ENCODE data around the gene EFNA2. TPM values are rescaled to one million over a fixed set of nuclear protein-coding genes. Genes with fewer than 3 reads are reported as not detected.

The EFNA2 gene
- total RNA-seq, 2 experiments from 2014 or later, result not detected

- Mint-ChIP-seq H3K36me3 (ENCODE audit: low read depth) (no peaks in the 10 kb centered on the region), H3K4me3 (no peak overlapping the region), H3K27ac (no peak overlapping the region), H3K27me3 (peaks cover 12% of the 10 kb centered on the region), H3K4me1 (ENCODE audit: low read depth) (no peaks in the 10 kb centered on the region), H3K9me3 (no peaks in the 10 kb centered on the region)
- no peaks in the 10 kb centered on the region for H3K36me3 ChIP-seq (ENCODE audit: insufficient read depth, low read length)
- ChIA-PET CTCF (no interaction called here), POLR2A (no interaction called here)
- peaks cover 0 to 26% of the 10 kb centered on the region in 2 experiments for H3K9me3 ChIP-seq (ENCODE audit: control insufficient read depth in 1 of 2, insufficient read depth in 1 of 2, low read length in 2 of 2)
- H3K27ac ChIP-seq (ENCODE audit: low read depth in 1 of 2, low read length in 2 of 2), result no peak overlapping the region
- intact Hi-C loops (cut with DNase I, micrococcal nuclease), result no loop called here
- H3K27me3 ChIP-seq (ENCODE audit: control insufficient read depth in 1 of 2, insufficient read depth in 2 of 2, low read length in 2 of 2), result peaks cover 23 to 28% of the 10 kb centered on the region in 2 experiments
- ATAC-seq (ENCODE audit: poor library complexity), result no peak
- H3K4me3 ChIP-seq (ENCODE audit: low read length), result no peak overlapping the region
- TF ChIP-seq CTCF (IDR thresholded peaks at IDR 0.05), result no peak
- DNase-seq, result peak in 1 of 14 experiments; percentile 27
- peaks cover 13% of the 10 kb centered on the region for H3K4me1 ChIP-seq (ENCODE audit: insufficient read depth, low read length)
Observed at GRCh38 chr19:1312767-1313694, 27.4 kb downstream of the EFNA2 start.

DNA sequence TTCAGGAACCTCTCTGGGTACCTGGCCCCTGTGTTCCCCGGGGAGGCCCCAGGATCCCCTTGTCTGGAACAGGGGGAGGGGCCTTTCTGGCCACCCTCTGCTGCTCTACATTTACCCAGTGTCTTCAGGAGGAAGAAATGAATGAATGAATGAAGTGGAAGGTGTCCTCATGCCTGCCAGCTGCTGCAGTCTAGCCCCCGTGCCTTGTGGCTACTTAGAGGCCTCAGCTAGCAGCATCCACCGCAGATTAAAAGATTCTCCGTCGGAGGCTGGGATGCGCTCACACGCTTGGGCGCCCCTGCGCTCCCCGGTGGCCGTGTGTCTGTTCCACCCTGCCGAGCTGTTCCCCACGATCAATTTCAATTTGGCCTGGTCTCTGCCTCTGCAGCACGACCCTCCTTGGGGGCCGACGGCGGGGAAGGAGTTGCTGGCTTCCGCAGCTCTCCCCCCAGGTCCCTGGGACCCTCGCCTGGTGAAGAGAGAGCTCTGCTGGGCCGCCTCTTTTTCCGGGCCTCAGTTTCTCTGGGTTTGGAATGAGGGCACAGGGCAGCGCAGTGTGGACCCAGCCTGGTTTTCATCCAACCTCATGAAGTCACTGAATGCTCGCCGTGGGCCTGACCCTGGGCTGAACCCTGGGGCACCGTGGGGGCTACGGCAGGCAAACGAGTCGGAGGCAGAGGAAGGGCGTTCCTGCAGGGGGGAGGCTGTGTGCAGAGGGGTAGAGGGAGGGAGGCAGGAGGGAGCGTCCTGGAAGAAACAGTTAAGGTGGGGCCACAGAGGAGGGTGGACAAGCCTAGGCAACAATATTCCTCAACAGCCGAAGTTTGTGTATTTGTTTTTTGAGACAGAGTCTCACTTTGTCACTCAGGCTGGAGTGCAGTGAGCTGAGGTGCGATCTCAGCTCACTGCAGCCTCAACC lies 28.3 kb downstream of the EFNA2 start:
- intact Hi-C loops (cut with DNase I, micrococcal nuclease), result no loop called here
- H3K4me3 ChIP-seq (ENCODE audit: low read length), result no peak overlapping the region
- peaks cover 0 to 26% of the 10 kb centered on the region in 2 experiments for H3K9me3 ChIP-seq (ENCODE audit: control insufficient read depth in 1 of 2, insufficient read depth in 1 of 2, low read length in 2 of 2)
- H3K36me3 ChIP-seq (ENCODE audit: insufficient read depth, low read length), result no peaks in the 10 kb centered on the region
- Mint-ChIP-seq H3K9me3 (no peaks in the 10 kb centered on the region), H3K27me3 (peaks cover 18% of the 10 kb centered on the region), H3K4me1 (ENCODE audit: low read depth) (no peaks in the 10 kb centered on the region), H3K4me3 (no peak overlapping the region), H3K27ac (no peak overlapping the region), H3K36me3 (ENCODE audit: low read depth) (no peaks in the 10 kb centered on the region)
- POLR2A ChIA-PET, result no interaction called here
- peaks cover 13% of the 10 kb centered on the region for H3K4me1 ChIP-seq (ENCODE audit: insufficient read depth, low read length)
- no peak for ATAC-seq (ENCODE audit: poor library complexity)
- TF ChIP-seq CTCF (IDR thresholded peaks at IDR 0.05), result no peak
- peaks cover 26 to 35% of the 10 kb centered on the region in 2 experiments for H3K27me3 ChIP-seq (ENCODE audit: control insufficient read depth in 1 of 2, insufficient read depth in 2 of 2, low read length in 2 of 2)
- H3K27ac ChIP-seq (ENCODE audit: low read depth in 1 of 2, low read length in 2 of 2), result no peak overlapping the region
- CTCF ChIA-PET, result no interaction called here
- no peak for DNase-seq

GRCh38 chr19:1315470-1316166 lies 29.9 kb downstream of the EFNA2 start:
- Histone ChIP-seq H3K9me3 (ENCODE audit: control insufficient read depth in 1 of 2, insufficient read depth in 1 of 2, low read length in 2 of 2) (peaks cover 0 to 26% of the 10 kb centered on the region in 2 experiments), H3K4me3 (ENCODE audit: low read length) (no peak overlapping the region), H3K36me3 (ENCODE audit: insufficient read depth, low read length) (no peaks in the 10 kb centered on the region), H3K27ac (ENCODE audit: low read depth in 1 of 2, low read length in 2 of 2) (no peak overlapping the region), H3K27me3 (ENCODE audit: control insufficient read depth in 1 of 2, insufficient read depth in 2 of 2, low read length in 2 of 2) (peaks cover 29 to 37% of the 10 kb centered on the region in 2 experiments), H3K4me1 (ENCODE audit: insufficient read depth, low read length) (peaks cover 13% of the 10 kb centered on the region)
- H3K27ac Mint-ChIP-seq, result no peak overlapping the region
- H3K36me3 Mint-ChIP-seq (ENCODE audit: low read depth), result no peaks in the 10 kb centered on the region
- CTCF ChIA-PET, result interaction anchor here (0.7 to 1.2 kb wide), 2 partner anchors 39 to 130 kb away, joined by 3 to 4 read pairs; a partner anchor contains a TSS
- H3K9me3 Mint-ChIP-seq, result no peaks in the 10 kb centered on the region
- H3K4me1 Mint-ChIP-seq (ENCODE audit: low read depth), result no peaks in the 10 kb centered on the region
- no peak overlapping the region for H3K4me3 Mint-ChIP-seq
- H3K27me3 Mint-ChIP-seq, result peaks cover 26% of the 10 kb centered on the region
- intact Hi-C loops (cut with DNase I, micrococcal nuclease), result no loop called here
- POLR2A ChIA-PET, result no interaction called here
- peak; percentile 18 for TF ChIP-seq CTCF (IDR thresholded peaks at IDR 0.05)
- DNase-seq (peak in 10 of 14 experiments; percentile 9 to 47 (median 16)), ATAC-seq (ENCODE audit: poor library complexity) (peak; percentile 39)
